Measurements from ENCODE around the gene SPDYE16.
"Not testable (repeated sequence)": the region's sequence is repeated elsewhere in the genome, so short reads cannot be mapped to it uniquely, and the experiment has no call there.

Gene SPDYE16

DNA sequence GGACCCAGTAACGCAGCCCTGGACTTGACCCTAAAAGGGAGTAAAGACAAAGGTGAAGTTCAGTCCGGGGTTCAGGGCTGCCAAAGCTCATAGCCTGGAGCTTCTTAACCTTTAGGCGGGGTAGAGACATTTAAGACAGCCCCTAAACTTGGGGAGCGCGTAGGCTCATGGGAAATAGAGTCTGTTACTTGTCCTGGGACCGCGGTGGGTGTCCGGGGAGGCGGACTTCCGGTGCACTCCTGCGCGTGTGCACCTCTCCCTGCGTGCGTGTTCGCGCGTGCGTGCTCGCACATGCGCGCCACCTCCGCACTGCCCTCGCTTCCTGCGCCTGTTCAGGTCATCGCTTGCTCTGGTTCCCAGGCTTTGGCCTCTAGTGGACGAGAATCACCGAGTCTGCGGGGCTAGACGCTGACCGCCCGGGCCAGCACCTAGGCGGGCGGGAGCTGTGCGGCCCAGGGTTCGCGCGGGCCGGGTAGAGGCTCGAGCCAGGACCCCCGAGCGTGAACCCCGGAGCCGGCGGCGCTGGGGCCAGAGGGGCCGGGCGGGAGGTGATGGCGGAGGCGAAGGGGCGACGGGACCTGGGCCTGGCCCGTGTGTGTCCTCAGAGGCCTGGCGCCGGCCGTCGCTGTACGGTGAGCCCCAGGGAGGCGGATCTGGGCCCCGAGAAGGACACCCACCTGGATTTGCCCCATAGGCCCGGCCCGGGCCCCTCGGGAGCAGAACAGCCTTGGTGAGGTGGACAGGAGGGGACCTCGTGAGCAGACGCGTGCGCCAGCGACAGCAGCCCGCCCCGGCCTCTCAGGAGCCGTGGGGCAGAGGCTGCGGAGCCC lies 6.1 kb upstream of the SPDYE16 start:
- peak; percentile 4 for DNase-seq

DNA sequence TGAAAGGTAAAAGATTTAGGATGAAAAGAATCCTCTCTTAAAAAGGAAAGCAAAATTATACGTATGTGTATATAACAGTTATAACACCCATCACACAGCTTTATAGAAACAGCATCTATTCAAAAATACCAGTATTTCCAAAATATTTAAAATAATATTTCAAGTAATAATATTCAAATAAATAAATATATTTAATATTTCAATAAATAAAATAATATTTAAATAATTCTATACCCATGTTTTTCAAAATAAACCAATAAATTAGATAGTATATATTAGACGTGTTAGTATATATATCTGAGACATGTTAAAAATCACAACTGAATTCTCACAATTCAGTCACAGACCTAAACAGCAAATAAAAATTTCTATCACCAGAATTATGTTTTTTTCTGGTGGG lies 11.5 kb downstream of the SPDYE16 start:
- DNase-seq, result not testable (repeated sequence)

DNA sequence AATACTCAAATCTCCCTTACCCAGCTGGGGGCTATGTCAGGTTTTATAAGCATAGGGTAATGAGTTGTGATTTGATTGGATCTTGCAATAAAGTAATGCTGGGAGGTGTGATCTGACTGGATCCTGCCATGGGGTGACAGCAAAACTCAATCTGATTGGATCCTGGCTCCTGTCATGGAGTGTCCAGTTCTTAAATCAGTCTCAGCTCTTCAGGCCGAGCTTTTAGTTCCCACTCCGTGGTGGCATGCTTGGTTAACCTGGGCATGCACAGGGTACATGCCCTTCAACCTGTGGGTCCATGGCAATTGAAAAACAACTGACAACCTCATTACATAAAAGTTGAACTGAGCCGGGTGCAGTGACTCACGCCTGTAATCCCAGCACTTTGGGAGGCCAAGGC lies 16.9 kb downstream of the SPDYE16 start:
- not testable (repeated sequence) for DNase-seq

DNA sequence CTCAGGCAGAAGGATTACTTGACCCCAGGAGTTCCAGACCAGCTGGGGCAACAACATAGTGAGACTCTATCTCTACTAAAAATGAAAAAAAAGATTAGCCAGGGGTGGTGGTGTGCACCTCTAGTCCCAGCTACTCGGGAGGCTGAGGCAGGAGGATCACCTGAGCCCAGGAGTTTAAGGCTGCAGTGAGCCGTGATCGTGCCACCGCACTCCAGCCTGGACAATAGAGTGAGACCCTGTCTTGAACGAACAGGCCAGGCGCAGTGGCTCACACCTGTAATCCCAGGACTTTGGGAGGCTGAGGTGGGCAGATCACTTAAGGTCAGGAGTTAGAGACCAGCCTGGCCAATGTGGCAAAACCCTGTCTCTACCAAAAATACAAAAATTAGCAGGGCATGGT lies 26.2 kb downstream of the SPDYE16 start:
- DNase-seq, result not testable (repeated sequence)

DNA sequence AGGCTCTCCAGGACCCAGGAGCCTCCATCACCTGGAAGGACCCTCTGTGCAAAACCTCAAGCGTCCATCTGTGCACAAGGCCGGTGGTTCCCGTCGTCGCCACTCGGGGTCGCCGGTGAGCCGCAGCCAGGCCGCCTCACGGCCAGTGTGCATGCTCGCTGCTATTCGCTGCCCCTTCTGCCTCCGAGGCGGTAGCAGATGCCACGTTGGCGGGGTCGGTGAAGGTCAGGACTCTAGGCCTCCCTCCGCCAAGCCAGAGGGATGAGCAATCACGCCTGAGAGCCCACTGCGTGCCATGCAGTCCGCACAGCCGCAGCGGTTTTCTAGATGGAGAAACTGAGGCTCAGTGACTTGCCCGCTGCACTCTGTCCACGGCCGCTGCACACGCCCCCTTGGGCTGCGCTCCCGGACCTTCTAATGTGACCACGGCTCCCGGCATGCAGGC lies 27.1 kb downstream of the SPDYE16 start:
- no peak for DNase-seq

DNA sequence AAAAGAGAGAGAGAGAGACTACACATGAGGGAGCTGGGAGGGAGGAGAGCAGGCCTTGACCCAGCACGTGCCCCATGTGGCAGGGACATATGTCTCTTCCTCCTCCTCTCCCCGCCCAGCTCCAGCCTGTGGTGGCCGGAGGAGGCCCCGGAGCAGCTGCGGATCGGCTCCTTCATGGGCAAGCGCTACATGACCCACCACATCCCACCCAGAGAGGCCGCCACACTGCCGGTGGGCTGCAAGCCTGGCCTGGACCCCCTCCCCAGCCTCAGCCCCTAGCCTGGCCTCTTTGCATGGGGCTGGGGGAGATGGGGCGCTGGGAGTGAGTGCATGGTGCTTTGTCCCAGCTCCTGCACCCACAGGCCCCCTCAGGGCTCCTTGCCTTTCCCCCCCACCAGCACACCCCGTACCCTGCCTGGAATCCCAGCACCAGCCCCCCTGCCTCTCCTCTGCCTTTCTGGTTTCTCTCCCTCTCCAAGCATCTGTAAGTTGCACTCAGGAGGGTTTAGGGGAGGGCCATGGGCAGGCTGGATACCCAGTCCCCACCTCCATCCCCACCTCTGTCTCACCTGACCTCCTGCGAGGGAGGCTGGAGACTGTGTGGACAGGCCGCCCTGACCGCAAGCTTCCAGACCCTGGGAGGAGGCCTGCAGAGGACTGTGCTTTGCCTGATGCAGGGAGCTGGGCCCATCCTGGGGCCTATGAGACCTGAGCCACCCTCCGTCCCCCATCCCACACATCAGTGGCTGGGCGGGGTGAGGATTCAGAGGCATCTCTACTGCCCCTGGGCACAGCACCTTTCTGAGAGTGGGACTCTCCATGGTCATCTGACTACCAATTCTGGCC lies 27.9 kb downstream of the SPDYE16 start:
- no peak for DNase-seq

DNA sequence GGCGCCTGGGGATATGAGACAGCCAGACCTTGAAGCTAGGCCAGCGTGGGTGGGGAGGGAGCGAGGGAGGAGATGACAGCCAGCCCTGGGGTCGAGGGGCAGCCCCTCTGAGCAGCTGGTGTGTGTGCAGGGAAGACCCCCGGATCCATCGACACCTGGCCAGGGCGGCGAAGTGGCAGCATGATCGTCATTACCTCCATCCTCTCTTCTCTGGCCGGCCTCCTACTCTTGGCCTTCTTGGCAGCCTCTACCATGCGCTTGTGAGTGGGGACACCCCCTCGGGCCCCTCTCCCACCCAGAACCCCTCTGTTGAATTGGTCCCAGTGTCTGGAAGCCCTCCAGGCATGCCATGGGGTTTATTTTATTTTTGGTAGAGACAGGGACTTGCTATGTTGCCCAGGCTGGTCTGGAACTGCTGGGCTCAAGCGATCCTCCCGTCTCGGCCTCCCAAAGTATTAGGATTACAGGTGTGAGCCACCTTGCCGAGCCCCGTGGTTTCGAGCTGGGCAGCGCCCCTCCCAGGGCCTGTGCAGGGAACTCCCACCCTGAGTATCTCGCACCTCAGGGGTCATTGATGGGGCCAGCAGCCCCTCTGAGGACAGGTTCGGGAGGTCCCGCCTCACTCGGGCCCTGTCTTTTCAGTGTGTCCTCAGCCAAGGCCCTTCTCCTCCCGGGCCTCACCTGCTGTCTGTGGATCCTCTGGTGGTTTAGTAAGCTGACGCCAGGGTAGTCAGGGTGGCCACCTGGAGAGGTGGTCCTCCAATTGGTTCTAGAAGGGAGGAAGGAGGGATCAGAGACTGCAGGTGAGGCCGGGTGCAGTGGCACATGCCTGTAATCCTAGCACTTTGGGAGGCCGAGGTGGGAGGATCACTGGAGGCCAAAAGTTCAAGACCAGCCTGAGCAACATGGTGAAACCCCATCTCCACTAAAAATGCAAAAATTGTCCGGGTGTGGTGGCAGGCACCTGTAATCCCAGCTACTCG lies 29.0 kb downstream of the SPDYE16 start:
- no peak for DNase-seq

DNA sequence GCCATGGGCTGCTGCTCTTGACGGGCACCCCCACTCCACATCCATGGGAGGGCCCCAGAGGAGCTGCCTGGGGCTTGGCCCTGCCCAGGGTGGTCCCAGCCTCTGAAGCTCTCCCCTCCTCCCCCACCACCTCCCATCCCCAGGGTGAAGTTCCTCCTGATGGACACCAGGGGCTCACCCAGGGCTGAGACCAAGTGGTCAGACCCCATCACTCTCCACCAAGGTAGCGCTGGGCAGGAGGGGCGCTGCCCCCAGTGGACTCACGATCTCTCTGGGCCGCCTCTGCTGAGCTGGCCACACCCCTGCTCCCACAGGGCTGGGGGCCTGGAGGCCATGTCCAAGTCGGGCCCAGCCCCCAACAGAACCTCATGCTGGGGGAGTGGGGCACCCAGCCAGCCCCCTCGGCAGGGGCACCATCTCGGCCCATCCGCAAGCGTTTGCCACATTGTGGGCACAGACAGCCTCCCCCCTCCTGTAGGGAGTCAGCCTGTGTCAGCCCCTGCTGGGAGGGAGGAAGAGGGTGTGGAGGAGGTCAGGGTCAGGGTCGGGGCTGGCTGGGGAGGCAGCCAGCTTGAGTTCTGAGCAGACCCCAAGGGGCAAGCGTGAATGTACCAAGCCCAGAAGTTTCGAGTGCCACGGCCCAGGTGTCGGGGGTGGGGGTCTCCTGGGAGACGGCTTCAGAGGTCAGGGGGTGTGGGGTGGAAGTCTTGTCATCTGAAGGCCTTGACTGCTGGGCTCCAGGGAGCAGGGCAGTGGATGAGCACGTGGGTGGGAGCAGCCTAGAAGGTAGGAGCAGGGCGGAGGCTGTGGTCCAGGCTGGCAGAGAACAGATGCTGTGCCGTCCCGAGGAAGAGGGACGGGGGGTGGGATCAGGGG lies 29.9 kb downstream of the SPDYE16 start:
- no peak for DNase-seq

DNA sequence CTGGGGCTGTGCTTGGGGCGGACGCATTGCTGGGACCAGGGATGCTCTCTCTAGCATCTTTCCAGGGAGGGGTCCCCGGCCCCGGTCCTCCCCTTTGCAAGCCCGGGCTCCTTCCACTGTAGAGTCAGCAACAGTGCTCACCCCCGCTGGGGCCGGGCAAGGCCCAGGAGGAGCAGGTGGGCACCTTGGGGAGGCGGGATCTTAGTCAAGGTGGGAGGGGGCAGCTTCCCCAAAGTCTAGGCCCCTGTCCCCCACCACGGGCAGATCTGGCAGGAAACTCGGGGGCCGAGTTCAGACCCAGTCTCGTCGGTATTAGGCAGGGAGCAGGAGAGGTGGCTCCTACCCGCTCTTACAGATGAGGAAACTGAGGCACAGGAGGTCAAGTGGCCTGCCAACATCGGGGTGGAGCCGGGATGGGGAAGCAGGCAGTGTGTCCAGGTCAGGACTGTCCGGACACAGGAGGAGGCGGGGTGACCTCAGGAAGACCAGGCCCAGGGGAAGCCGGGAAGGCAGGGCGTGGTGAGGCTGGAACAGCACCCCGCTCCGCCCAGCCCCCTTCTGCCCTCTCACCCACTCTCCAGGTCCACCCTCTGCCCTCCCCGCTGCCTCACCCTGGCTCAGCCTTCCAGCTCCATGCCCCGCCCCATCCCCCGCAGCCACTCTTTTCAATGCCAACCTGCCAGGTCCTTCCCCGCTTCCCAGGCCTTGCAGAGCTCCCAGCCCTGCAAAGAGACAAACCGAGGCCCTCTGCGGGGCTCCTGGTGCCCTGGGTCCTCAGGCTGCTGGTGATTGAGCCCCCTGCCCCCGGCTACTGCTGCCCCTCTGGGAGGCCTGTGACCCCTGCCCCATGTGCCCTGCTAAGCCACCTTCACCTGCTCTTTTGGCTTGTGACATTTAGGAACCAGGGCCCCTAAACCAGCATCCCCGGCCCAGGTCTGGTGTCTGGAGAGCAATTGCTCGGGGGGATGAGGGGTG lies 30.9 kb downstream of the SPDYE16 start:
- not testable (repeated sequence) for DNase-seq

DNA sequence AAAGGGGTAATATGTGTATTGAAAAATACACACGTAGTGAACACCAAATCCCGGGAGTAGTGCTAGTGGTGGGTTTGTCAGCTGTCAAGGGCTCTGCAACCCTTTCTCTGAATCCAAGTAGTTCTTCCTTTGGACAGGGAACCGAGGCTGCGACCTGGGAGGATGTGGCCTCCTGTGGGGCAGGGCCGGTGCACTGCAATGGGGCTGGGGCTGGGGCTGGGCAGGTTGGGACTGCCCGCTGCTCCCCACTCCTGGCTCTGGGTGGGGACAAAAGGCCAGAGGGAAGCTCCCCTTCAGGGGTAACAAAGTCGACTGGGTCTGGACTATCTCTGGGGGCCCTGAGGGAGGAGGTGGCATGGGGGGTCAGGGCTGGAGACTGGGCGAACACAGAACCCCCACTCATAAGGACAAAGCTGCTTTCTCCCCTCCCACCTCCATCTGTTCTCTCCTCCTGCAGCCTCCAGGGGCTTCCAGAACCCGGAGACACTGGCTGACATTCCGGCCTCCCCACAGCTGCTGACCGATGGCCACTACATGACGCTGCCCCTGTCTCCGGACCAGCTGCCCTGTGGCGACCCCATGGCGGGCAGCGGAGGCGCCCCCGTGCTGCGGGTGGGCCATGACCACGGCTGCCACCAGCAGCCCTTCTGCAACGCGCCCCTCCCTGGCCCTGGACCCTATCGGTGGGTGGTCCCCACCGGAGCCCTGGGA lies 31.7 kb downstream of the SPDYE16 start:
- DNase-seq, result not testable (repeated sequence)

DNA sequence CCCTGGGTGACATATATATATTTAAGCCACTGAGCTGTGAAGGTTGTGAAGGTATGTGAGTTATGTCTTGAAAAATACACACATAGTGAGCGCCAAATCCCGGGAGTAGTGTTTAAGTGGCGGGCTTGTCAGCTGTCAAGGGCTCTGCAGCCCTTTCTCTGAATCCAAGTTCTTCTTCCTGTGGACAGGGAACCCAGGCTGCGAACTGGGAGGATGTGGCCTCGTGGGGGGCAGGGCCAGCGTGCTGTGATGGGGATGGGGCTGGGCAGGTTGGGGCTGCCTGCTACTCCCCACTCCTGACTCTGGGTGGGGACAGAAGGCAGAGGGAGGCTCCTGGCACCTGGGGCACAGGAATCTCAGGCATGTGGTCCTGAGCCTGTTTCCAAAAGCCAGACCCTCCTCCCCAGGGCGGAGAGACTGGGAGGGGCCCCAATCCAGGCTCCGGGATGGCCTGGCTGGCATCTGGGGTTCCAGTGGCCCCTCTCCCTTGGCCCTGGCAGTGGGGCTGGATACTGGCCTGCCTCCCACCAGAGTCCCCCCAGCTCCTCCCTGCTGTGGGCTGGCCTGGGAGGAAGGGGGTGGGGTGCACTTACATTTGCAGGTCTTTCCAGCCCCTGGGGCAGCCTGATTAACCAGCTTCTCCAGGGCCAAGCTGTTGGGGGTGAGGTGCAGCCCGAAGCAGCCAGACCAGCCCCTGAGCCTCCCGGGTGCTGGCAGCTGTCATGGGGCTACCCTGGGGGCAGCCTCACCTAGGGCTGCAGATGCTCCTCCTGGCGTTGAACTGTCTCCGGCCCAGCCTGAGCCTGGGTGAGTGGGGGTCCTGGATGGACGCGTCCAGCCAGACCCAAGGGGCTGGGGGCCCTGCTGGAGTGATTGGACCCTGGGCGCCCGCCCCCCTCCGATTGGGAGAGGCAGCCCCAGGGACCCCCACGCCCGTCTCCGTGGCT lies 32.9 kb downstream of the SPDYE16 start, which contains the start of gene UPK3B:
UPK3B (plus strand) TSS at position 622 of the 947 bp plus-strand sequence; CDS start at position 723, 101 bp downstream.
- no peak for DNase-seq

DNA sequence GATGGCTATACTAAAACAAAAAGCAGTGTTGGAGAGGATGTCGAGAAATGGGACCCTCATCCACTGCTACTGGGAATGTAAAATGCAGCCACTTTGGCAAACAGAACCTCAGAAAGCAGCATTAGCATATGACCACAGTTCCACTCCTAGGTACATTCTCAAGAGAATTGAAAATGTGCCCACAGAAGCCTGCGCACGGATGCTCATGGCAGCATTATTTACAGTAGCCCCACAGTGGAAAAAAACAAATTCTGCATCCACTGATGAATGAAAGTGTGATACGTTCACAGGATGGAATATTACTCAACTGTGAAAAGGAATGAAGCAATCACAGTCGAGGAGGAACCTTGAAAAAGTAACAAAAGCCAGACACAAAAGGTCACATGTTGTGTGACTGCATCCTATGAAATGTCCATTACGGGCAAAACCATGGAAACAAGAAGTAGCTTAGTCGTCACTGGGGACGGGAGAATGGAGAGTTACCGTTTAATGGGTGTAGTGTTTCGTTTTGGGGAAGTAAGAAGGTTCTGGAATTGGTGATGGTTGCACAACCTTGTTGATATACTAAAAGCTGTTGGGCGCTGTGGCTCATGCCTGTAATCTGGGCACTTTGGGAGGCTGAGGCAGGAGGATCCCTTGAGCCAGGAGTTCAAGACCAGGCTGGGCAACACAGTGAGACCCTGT lies 35.2 kb downstream of the SPDYE16 start:
- no peak for DNase-seq

DNA sequence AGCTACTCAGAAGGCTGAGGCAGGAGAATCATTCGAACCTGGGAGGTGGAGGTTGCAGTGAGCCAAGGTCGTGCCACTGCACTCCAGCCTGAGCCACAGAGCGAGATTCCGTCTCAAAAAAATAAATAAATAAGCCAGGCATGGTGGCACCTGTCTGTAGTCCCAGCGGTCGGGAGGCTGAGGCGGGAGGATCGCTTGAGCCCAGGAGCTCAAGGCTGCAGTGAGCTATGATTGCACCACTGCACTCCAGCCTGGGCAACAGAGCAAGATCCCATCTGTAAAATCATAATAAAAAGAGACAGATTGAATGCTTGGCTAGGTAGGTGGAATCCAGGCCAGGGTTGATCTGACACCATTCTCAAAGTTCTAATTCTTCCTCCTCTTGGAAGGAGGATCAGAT lies 36.5 kb downstream of the SPDYE16 start:
- DNase-seq, result not testable (repeated sequence)

DNA sequence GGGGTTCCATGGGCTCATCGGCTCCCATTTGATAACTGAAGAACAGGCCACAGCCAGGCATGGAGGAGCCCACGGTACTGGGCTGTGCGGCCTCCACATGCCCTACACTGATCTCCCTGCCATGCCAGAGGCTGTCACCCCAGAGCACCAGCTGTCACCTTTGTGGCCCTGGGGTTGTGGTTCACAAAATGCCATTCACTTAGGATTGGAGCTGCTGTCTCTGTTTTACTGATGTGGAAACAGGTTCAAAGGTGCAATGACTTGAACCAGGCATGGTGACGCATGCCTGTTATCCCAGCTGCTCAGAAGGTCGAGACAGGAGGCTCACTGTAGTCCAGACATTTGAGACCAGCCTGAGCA lies 37.0 kb downstream of the SPDYE16 start:
- no peak for DNase-seq

DNA sequence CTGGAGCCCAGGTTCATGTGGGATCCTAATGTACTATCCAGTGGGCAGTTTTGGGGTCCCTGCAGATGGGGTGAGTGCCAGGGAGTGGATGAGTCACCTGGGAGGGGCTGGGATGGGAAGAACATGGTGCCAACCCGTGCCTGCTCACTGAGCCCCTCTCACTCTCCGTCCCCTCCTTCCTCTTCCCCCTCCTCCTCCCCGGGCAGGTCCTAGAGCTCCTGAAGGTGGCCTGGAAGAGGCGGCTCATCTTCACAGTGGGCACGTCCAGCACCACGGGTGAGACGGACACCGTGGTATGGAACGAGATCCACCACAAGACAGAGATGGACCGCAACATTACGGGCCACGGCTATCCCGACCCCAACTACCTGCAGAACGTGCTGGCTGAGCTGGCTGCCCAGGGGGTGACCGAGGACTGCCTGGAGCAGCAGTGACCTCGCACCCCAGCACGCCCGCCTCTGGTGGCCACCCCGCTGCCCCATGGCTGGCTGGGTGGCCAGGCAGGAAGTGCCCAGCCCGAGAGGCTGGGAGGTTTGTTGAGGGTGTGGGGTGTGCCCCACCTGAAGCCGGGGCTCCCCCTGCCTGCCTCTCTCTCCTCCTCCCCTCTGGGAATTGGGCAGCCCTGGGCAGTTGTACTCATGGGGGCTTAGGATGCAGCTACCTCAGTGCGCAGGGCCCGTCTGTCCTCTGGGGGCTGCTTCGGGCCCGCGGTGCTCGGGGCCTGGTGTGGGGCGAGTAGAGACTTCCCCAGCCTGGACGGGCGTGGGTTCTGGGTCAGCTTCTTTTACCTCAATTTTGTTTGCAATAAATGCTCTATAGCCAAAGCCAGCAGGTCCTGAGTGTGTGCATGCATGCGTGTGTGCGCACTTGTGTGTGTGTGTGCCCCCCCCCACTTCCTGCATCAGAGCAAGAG lies 37.7 kb downstream of the SPDYE16 start:
- no peak for DNase-seq

DNA sequence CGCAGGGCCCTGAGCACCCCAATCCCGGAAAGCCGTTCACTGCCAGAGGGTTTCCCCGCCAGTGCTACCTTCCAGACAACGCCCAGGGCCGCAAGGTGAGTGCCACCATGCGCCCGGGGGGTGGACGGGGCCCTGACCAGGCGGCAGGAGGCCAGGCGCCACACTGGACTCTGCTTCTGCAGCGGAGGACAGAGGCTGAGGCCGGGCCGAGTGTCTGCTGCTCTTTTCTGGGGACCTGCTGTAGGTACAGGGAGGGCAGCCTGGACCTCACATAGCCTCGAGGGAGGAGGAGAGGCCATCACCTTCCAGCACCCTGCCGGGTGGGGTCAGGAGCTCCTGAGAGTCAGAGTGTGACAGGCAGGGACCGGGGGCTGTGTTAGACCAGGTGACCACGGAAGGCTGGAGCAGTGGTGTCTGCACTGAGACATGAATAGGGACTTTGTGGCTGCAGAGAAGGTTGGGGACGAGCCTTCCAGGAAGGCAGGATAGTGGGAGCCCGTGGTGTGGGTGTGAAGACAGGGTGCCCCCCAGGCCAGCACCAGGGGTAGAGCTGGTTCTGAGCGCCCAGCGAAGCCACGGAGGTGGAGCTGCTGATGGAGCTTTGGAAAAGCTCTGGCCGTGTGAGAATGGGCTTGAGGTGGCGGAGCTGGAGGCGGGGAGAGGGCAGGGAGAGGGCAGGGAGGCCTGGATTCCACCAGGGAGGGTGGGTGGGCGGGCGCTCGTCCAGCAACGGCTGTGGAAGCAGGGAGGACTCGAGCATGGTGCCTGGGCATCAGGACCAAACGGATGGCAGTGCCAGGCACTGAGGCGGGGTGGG lies 38.5 kb downstream of the SPDYE16 start:
- not testable (repeated sequence) for DNase-seq

Data from NCI-H1436 treated with DMSO at 0.1 percent for 48 hours (cell line).